OCI-LY3 (cell line): ENCODE results near the gene NDC1.

ENCODE experiments used
- CTCF ChIP-seq: fragments of 200-600, 300-600 bp; sonication (generic); IDR thresholded peaks from 2 replicates; pipeline ENCODE4 v1.5.1; 2014; ENCODE audit warnings: antibody characterized with exemption, low read length, low read depth
- EZH2phosphoT487 ChIP-seq: fragments of 200-600 bp; shearing (Covaris generic); IDR thresholded peaks from 2 replicates; pipeline ENCODE4 v1.6.1; 2018; ENCODE audit warnings: antibody characterized with exemption, mixed run types, low read depth

- no peak for TF ChIP-seq CTCF
- TF ChIP-seq EZH2phosphoT487, result no peak
These were observed 11.7 kb downstream of the NDC1 start for GRCh38 chr1:53826367-53826766.
